K562 (cell line): ENCODE results near the gene LRRC31. TPM values are rescaled to one million over a fixed set of nuclear protein-coding genes. Genes with fewer than 3 reads are reported as not detected.

Source experiments
- ATAC-seq: fragments of 200-7000 bp; cut with Tn5 transposase; 3 replicates; pipeline ENCODE4 v1.9.1; 2020; ENCODE audit warnings: moderate library complexity
- BruUV-seq: library from RNA; stranded (reverse); fragments of 400-500 nt; replicated peaks from 2 replicates; lab custom pipeline; 2021; lab: Mats Ljungman, UMichigan
- CTCF ChIA-PET: fragments of 300-600 bp; formaldehyde crosslinking; extraction: SDS; loops from one replicate; lab custom pipeline; 2021; ENCODE audit warnings: low intra/inter-chr PET ratio; lab: Yijun Ruan, JAX
- POLR2A ChIA-PET: fragments of 300-600, 350-650 bp; sonication (Branson Sonifier 250); formaldehyde crosslinking; extraction: SDS; loops from one replicate; lab custom pipeline; 2021; ENCODE audit warnings: antibody characterized with exemption, inconsistent platforms; lab: Yijun Ruan, JAX
- DNase-seq, 4 experiments: peaks; one replicate each; pipeline versions ENCODE4 v3.0.0 to v3.0.0-alpha.2; 2011 to 2018; ENCODE audit warnings: low spot score in 3 of 4, mixed read lengths in 3 of 4; ENCODE audit errors: extremely low read depth in 1 of 4
- FAIRE-seq: peaks from 2 replicates; lab custom pipeline; 2011; peaks lifted over from hg19 to GRCh38; lab: Jason Lieb, UNC
- H2AFZ ChIP-seq: 2 replicates; pipeline ENCODE4 v1.6.0; 2011; ENCODE audit warnings: low read depth, low read length, control low read depth, inconsistent platforms
- H3K27ac ChIP-seq: fragments of 200-600 bp; 3 replicates; pipeline ENCODE4 v1.8.0; 2011; ENCODE audit warnings: low read depth, mild to moderate bottlenecking, control low read depth, inconsistent platforms, low read length, moderate library complexity, mixed read lengths; ENCODE audit errors: extremely low read depth
- H3K27me3 ChIP-seq, 2 experiments: fragments of 300-600 bp in 1 of 2; 2 replicates in 1 of 2; 3 replicates in 1 of 2; pipeline versions ENCODE4 v1.6.0 to v1.8.0; 2011; ENCODE audit warnings: inconsistent platforms in 2 of 2, low read length in 2 of 2, mild to moderate bottlenecking in 1 of 2, mixed read lengths in 1 of 2, moderate library complexity in 1 of 2; ENCODE audit not compliant: control insufficient read depth in 2 of 2, insufficient read depth in 2 of 2
- H3K36me3 ChIP-seq: fragments of 300-600 bp; 3 replicates; pipeline ENCODE4 v1.8.0; 2011; ENCODE audit warnings: mild to moderate bottlenecking, low read length, inconsistent platforms; ENCODE audit not compliant: control insufficient read depth, insufficient read depth
- H3K4me1 ChIP-seq, 2 experiments: fragments of 200-600 bp in 1 of 2; replicated peaks in 1 of 2; 2 replicates in 1 of 2; 3 replicates in 1 of 2; pipeline versions ENCODE4 v1.5.1 to v1.8.0; 2011; ENCODE audit warnings: inconsistent platforms in 2 of 2, low read length in 2 of 2, mild to moderate bottlenecking in 1 of 2, mixed read lengths in 1 of 2, moderate library complexity in 1 of 2; ENCODE audit not compliant: control insufficient read depth in 2 of 2, insufficient read depth in 2 of 2
- H3K4me2 ChIP-seq: 2 replicates; pipeline ENCODE4 v1.6.1; 2011; ENCODE audit warnings: low read length, control low read depth, inconsistent platforms, mixed read lengths; ENCODE audit not compliant: insufficient read depth
- H3K4me3 ChIP-seq: fragments of 200-600 bp; sonication (generic), shearing (Covaris generic); 2 replicates; pipeline ENCODE4 v1.5.1; 2016; ENCODE audit warnings: control low read depth, inconsistent platforms
- H3K79me2 ChIP-seq: fragments of 200-600 bp; 3 replicates; pipeline ENCODE4 v1.8.0; 2011; ENCODE audit warnings: low read length, inconsistent platforms; ENCODE audit not compliant: control insufficient read depth, insufficient read depth
- H3K9ac ChIP-seq, 2 experiments: 2 replicates each; pipeline versions ENCODE4 v1.6.0 to v1.6.1; 2011; ENCODE audit warnings: low read depth in 2 of 2, low read length in 2 of 2, control low read depth in 1 of 2, inconsistent platforms in 1 of 2, mild to moderate bottlenecking in 1 of 2, mixed read lengths in 1 of 2; ENCODE audit not compliant: insufficient read depth in 1 of 2
- H3K9me1 ChIP-seq: one replicate; pipeline ENCODE4 v1.6.0; 2011; ENCODE audit warnings: inconsistent platforms, mild to moderate bottlenecking, low read length, moderate library complexity; ENCODE audit not compliant: control insufficient read depth, insufficient read depth
- H3K9me3 ChIP-seq: replicated peaks from 2 replicates; pipeline ENCODE4 v1.5.1; 2011; ENCODE audit warnings: low read depth, low read length, inconsistent platforms; ENCODE audit not compliant: control insufficient read depth, insufficient read depth
- H4K20me1 ChIP-seq: replicated peaks from 2 replicates; pipeline ENCODE4 v1.6.1; 2011; ENCODE audit warnings: low read length, inconsistent platforms, mixed read lengths; ENCODE audit not compliant: control insufficient read depth, insufficient read depth
- CBX8 ChIP-seq: fragments of 200-600 bp; sonication (generic); IDR thresholded peaks from 2 replicates; pipeline ENCODE4 v1.6.1; 2012; ENCODE audit warnings: borderline replicate concordance, mixed run types, low read depth, mild to moderate bottlenecking, moderate library complexity, mixed read lengths, low read length, control low read depth, inconsistent platforms; ENCODE audit not compliant: poor library complexity, severe bottlenecking; ENCODE audit errors: extremely low read depth
- DPF2 ChIP-seq: fragments of 450-650 bp; IDR thresholded peaks from 2 replicates; pipeline ENCODE4 v1.6.1; 2016
- FOXA1 ChIP-seq: fragments of 450-650 bp; IDR thresholded peaks from 2 replicates; pipeline ENCODE4 v1.6.1; 2016; ENCODE audit warnings: mild to moderate bottlenecking, borderline replicate concordance
- MEIS2 ChIP-seq: fragments of 450-650 bp; IDR thresholded peaks from 2 replicates; pipeline ENCODE4 v1.6.1; 2014; ENCODE audit warnings: mild to moderate bottlenecking; ENCODE audit not compliant: partially characterized antibody
- NCOA1 ChIP-seq: fragments of 450-650 bp; IDR thresholded peaks from 2 replicates; pipeline ENCODE4 v1.6.1; 2016; ENCODE audit warnings: low read depth
- NCOA2 ChIP-seq, 2 experiments: fragments of 450-650 bp; IDR thresholded peaks; 2 replicates each; pipeline ENCODE4 v1.6.1; 2018; ENCODE audit warnings: mild to moderate bottlenecking in 2 of 2, moderate library complexity in 1 of 2; ENCODE audit not compliant: partially characterized antibody in 2 of 2
- SMAD2 ChIP-seq: fragments of 150-350 bp; IDR thresholded peaks from 2 replicates; pipeline ENCODE4 v1.6.1; 2014; ENCODE audit warnings: low read depth, mild to moderate bottlenecking, low read length
- SMARCB1 ChIP-seq: IDR thresholded peaks from 2 replicates; pipeline ENCODE4 v1.6.1; 2011; ENCODE audit warnings: improper control_type of control experiment, low read depth; ENCODE audit not compliant: insufficient read length
- ZNF253 ChIP-seq: fragments of 250-450 bp; sonication (Bioruptor Pico); conservative IDR thresholded peaks from 2 replicates; pipeline ENCODE4 v1.6.1; 2021; ENCODE audit warnings: mild to moderate bottlenecking
- ZNF445 ChIP-seq: fragments of 250-450 bp; sonication (Bioruptor Pico); IDR thresholded peaks from 2 replicates; pipeline ENCODE4 v1.4.0; 2020; ENCODE audit warnings: low read depth, mild to moderate bottlenecking, moderate library complexity
- ZNF77 ChIP-seq: fragments of 250-450 bp; sonication (Bioruptor Pico); IDR thresholded peaks from 2 replicates; pipeline ENCODE4 v1.5.0; 2020
- WGBS: fragments of 100-300 bp; shearing (Covaris generic); methylation state at CpG from one replicate; pipeline ENCODE4 v1.1.6; 2016; ENCODE audit warnings: low coverage, mixed read lengths; ENCODE audit not compliant: insufficient coverage; ENCODE audit errors: missing lambda C conversion rate; 5-methylcytosine and 5-hydroxymethylcytosine counted together
- in situ Hi-C: fragments of 300-500 bp; cut with MboI; formaldehyde crosslinking; loops from 4 replicates; pipeline ENCODE4 v1.15.0; 2018; ENCODE audit warnings: inconsistent platforms, mixed read lengths
- intact Hi-C: fragments of 100-400 bp; cut with micrococcal nuclease; formaldehyde crosslinking; loops from 2 replicates; pipeline ENCODE4 v1.14.2; 2022
- polyA plus RNA-seq, 8 experiments: library from polyadenylated mRNA; depleted of rRNA in 4 of 8; stranded (reverse) in 5 of 8; unstranded in 3 of 8; fragments of >200 nt; fragmentation: Nextera tagmentation in 2 of 8; fragmentation: Illumina TruSeq in 1 of 8; extraction: Ambion mirVana in 2 of 8; extraction: Trizol in 1 of 8; gene quantifications; 2 replicates each; pipeline versions ENCODE4 v1.2.1 to v1.2.3, GENCODE V29; 2011 to 2014; ENCODE audit warnings: inconsistent platforms in 1 of 8, missing spikeins in 1 of 8
- total RNA-seq, 7 experiments: library from RNA; depleted of rRNA in 6 of 7; stranded (reverse); fragments of >200 nt in 6 of 7; fragmentation: Illumina TruSeq in 2 of 7; extraction: Trizol in 2 of 7; gene quantifications; 2 replicates each; pipeline versions ENCODE4 v1.2.1 to v1.2.3, GENCODE V29; 2011 to 2021; ENCODE audit warnings: low replicate concordance in 1 of 7

LRRC31 gene
- total and polyA plus RNA-seq, 9 of the 15 experiments (the other 6 are each of a cell fraction or from before 2014, with no cell fraction given), result not detected

DNA sequence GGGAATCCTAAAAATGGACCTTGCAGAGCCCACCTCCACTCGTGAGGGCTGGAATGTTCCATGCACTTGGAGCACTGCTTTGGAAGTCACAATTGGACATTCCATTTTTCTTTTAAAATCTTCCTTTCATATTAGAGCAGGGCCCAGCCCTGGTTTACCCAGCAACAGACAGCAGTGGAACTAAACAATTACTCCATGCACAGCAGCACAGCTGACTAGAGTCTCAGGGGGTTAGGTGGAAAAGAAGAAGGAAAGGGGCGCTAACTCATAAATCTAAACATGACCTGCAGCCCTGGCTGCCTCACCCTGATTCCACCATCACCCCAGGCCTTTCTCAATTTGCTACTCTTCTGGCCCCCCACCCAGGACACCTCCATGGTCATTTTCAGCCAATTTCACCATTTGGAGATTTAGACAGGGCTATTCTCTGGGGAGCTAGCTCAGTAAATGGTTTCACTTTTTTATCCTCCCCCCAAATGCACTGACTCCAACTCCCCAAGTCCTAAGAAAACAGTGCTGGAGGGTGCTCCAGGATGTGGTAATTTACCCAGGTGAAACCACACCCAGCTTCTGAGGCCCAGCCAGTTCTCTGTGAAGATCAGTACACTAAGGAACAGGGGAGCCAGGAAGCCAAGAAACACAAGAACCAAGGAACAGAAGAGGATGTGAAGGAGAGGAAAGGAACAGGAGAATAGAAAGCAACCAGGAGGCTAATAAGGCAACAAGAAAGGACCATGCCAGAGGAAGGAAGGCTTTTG is 1.6 kb upstream of the LRRC31 start:
- Histone ChIP-seq H3K9me1 (no peaks in the 10 kb centered on the region), H3K36me3 (no peaks in the 10 kb centered on the region), H3K4me1 (no peaks in the 10 kb centered on the region), H4K20me1 (no peaks in the 10 kb centered on the region), H3K9ac (no peak overlapping the region), H3K9me3 (no peaks in the 10 kb centered on the region), H3K4me2 (no peak overlapping the region), H3K4me3 (no peak overlapping the region), H2AFZ (no peak overlapping the region), H3K79me2 (no peaks in the 10 kb centered on the region), H3K27me3 (peaks cover 0 to 3% of the 10 kb centered on the region in 2 experiments; a peak in 1 of 5 replicates), H3K27ac (no peak overlapping the region)
- intact Hi-C loops (no loop called here), in situ Hi-C loops (no loop called here)
- BruUV-seq, result no TSS peak
- 10% methylated on average over 2 of the region's 2 CpGs for WGBS
- DNase-seq (no peak), ATAC-seq (no peak), FAIRE-seq (no peak)
- ChIA-PET POLR2A (interaction anchor here (1.3 kb wide), 1 partner anchor 10 kb away, joined by 4 read pairs; no protein-coding TSS in a partner anchor), CTCF (interaction anchor here (0.7 kb wide), 1 partner anchor 140 kb away, joined by 3 read pairs; no protein-coding TSS in a partner anchor)
- no peak for TF ChIP-seq DPF2

DNA sequence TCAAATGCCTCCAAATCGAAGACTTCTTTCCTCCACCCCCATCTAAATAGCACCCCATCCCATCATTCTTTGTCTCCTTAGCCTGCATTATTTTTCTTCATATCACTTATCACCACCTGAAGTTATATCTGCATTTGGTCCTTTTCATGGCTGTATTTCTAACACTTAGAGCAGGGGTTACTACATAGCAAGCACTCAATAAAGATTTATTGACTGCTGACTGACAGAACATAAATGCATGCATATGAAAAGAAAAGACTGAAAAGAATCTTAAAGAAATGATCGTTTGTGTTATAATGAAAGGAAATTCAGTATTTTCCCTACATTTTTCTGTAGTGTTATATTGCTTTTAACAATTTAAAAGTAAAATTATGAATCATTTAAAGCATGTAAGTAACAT is 1.4 kb downstream of the LRRC31 start:
- no peaks in the 10 kb centered on the region for H4K20me1 ChIP-seq
- no peaks in the 10 kb centered on the region for H3K36me3 ChIP-seq
- H3K9ac ChIP-seq, result no peak overlapping the region
- H3K4me2 ChIP-seq, result no peak overlapping the region
- POLR2A ChIA-PET, result no interaction called here
- FAIRE-seq (no peak), ATAC-seq (no peak), DNase-seq (no peak)
- BruUV-seq, result no TSS peak
- CTCF ChIA-PET, result no interaction called here
- no peaks in the 10 kb centered on the region for H3K9me1 ChIP-seq
- H3K4me1 ChIP-seq, result no peaks in the 10 kb centered on the region
- H3K4me3 ChIP-seq, result no peak overlapping the region
- in situ Hi-C loops, result no loop called here
- no peak overlapping the region for H2AFZ ChIP-seq
- H3K27me3 ChIP-seq, result peaks cover 0 to 3% of the 10 kb centered on the region in 2 experiments; a peak in 1 of 5 replicates
- no peak overlapping the region for H3K27ac ChIP-seq
- intact Hi-C loops, result loop anchor here (10.0 kb wide), 1 partner anchor 436 kb away; no protein-coding TSS in a partner anchor
- no peaks in the 10 kb centered on the region for H3K9me3 ChIP-seq
- 7% methylated on average over 2 of the region's 2 CpGs for WGBS
- H3K79me2 ChIP-seq, result no peaks in the 10 kb centered on the region
- TF ChIP-seq ZNF445, result no peak
- no peak for TF ChIP-seq ZNF77 (CRISPR knock-in tag)
- TF ChIP-seq FOXA1, result no peak
- peak; percentile 37 for TF ChIP-seq MEIS2
- TF ChIP-seq SMAD2, result no peak
- no peak for TF ChIP-seq NCOA2 (IDR thresholded peaks at IDR 0.05; ENCODE audit: partially characterized antibody in 2 of 2)
- no peak for TF ChIP-seq ZNF253 (CRISPR knock-in tag)
- no peak for TF ChIP-seq NCOA1
- no peak for TF ChIP-seq CBX8
- TF ChIP-seq SMARCB1, result no peak
